SK-N-MC (cell line): ENCODE data around the gene B3GALNT2.
A peak's percentile ranks its signal among the peaks of the same experiment; 100 is the strongest.

ENCODE experiments used
- DNase-seq: peaks from one replicate; pipeline ENCODE4 v3.0.0-alpha.2; 2011; ENCODE audit warnings: low read depth, low spot score
- H3K27ac ChIP-seq: fragments of 200-600 bp; sonication (generic); 2 replicates; pipeline ENCODE4 v1.5.1; 2016; ENCODE audit warnings: mixed run types
- H3K36me3 ChIP-seq: fragments of 200-600 bp; sonication (generic); 2 replicates; pipeline ENCODE4 v1.6.1; 2017; ENCODE audit warnings: antibody characterized with exemption, low read length, mixed read lengths; ENCODE audit not compliant: insufficient read depth
- H3K4me3 ChIP-seq: fragments of 200-600 bp; sonication (generic); 2 replicates; pipeline ENCODE4 v1.5.1; 2016
- H3K9ac ChIP-seq: fragments of 200-600 bp; sonication (generic); 2 replicates; pipeline ENCODE4 v1.8.0; 2017; ENCODE audit warnings: mixed run types, mixed read lengths; ENCODE audit not compliant: insufficient read length
- H3K9me3 ChIP-seq: fragments of 200-600 bp; sonication (generic); 2 replicates; pipeline ENCODE4 v1.6.1; 2017; ENCODE audit warnings: low read depth, mild to moderate bottlenecking, antibody characterized with exemption, low read length, moderate library complexity, mixed read lengths
- EZH2 ChIP-seq: fragments of 200-600 bp; sonication (generic); IDR thresholded peaks from one replicate; pipeline ENCODE4 v1.6.1; 2017; ENCODE audit warnings: antibody characterized with exemption
- FOXP2 ChIP-seq: optimal IDR thresholded peaks from 2 replicates; pipeline ENCODE3; 2011; ENCODE audit warnings: mild to moderate bottlenecking, moderate library complexity; ENCODE audit not compliant: insufficient read depth; ENCODE audit errors: extremely low read length, control extremely low read depth
- POLR2AphosphoS5 ChIP-seq: IDR thresholded peaks from 2 replicates; pipeline ENCODE4 v1.6.1; 2012; ENCODE audit warnings: mild to moderate bottlenecking, low read depth, low read length, borderline replicate concordance

The B3GALNT2 gene

GRCh38 chr1:235401251-235401650 is 103.0 kb downstream of the B3GALNT2 start:
- TF ChIP-seq EZH2, result no peak
- no peak for TF ChIP-seq FOXP2
- no peak for TF ChIP-seq POLR2AphosphoS5
- H3K27ac ChIP-seq, result 0 out of 2 replicates have a peak overlapping the region, but pooled peaks have one; percentile 0
- H3K4me3 ChIP-seq, result no peak overlapping the region
- no peaks in the 10 kb centered on the region for H3K9me3 ChIP-seq
- no peak overlapping the region for H3K9ac ChIP-seq
- no peak for DNase-seq
- no peaks in the 10 kb centered on the region for H3K36me3 ChIP-seq
